Lung microvascular endothelial cell (primary cell): ENCODE data around the gene TMEM218. TPM values are rescaled to one million over a fixed set of nuclear protein-coding genes. Genes with fewer than 3 reads are reported as not detected.

Experiments used
- DNase-seq, 2 donors: peaks; one replicate each; pipeline versions ENCODE4 v3.0.0 to v3.0.0-alpha.2; 2010; ENCODE audit warnings: low read depth in 2 of 2
- total RNA-seq: library from RNA; depleted of rRNA; stranded (reverse); fragments of >200 nt; gene quantifications from 2 replicates; pipeline ENCODE4 v1.2.1, GENCODE V29; 2014

Gene TMEM218
- total RNA-seq, 1 donor from 2014 or later = 17.9 TPM

- DNase-seq = no peak
These were observed 18.0 kb upstream of the TMEM218 start for GRCh38 chr11:125129316-125129993.

DNA sequence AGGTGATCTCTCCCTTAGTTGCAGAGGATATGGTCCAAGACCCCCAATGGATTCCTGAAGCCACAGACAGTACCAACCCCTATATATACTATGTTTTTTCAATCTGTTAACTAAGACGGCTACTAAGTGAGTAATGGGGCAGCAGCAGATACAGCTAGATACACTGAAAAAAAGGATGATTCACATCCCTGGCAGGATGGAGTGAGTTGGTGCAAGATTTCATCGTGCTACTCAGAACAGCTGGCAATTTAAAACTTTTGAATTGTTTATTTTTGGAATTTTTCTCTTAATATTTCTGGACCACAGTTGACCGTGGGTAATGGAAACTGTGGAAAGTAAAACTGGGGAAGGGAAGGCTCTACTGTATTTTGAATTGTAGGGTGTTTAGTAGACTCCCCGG lies 17.0 kb upstream of the TMEM218 start:
- peak in 1 of 2 donors; percentile 18 for DNase-seq

GRCh38 chr11:125124618-125124992 lies 13.2 kb upstream of the TMEM218 start:
- DNase-seq = no peak

DNA sequence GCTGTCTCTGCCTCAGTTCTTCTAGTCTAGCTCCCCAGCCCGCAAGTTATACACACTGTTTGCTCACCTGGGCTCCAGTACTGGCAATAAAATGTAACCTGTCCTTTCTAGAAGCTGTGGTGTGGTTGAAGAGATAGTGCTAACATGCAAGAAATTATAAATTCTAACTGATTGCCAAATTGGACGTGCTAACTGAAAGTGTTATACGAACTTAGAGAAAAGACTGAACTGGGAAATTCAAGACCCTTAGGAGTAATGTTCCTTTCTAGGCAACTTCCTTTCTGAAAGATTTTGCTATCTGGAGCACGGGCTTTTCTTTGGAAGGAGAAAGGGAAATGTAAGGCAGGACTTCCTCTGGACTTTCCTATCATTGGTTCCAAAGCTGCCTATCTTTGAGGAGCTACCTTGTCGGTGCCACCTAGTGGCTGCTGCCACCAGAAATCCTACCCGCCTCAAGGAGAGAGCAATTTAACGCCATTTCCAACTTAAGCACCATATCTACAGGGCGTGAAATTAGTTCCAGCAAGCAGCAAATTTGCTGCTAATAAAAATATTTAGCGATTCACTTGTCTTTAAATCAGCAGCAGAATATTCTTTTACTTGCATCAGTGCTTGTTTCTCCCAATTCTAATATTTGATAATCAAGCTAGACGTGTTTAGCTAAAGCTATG lies 12.7 kb upstream of the TMEM218 start:
- DNase-seq = peak; percentile 37 to 72

DNA sequence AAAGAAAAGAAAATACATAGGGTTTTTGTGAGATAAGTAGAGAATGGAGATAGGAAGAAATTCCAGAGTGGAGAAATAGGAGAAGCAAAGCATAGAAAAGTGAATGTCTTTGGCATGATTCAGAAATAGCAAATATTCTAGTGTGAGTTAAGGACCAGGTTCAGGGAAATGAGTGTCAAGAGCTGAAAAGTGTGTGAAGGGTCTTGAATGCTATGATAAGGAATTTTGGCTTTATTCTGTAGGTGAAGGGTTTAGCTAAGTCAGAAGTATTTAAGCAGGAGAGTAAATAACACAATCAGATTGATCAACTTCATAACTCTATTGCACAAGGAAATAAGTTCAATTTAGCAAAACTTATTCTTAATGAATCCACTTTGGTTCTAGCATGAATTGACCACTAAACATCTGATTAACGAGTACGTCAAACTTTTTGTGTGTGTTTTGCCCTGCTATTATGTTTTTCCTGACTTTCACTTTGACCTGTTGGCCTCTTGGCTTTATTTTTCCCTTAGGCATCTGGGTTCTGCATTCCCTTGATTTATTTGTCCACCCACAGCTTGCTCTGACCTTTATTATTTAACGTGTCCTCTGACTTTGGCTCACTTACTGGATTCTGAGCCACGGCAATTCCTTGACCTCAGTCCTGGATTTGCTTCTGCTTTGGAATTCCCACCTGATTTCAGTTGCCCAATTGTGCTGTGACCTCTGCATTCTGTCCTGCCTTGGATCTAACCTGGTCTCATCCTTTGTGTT lies 11.9 kb upstream of the TMEM218 start:
- DNase-seq = no peak

- peak in 1 of 2 donors; percentile 25 for DNase-seq
These were observed 6.0 kb upstream of the TMEM218 start for GRCh38 chr11:125117429-125117828.

DNA sequence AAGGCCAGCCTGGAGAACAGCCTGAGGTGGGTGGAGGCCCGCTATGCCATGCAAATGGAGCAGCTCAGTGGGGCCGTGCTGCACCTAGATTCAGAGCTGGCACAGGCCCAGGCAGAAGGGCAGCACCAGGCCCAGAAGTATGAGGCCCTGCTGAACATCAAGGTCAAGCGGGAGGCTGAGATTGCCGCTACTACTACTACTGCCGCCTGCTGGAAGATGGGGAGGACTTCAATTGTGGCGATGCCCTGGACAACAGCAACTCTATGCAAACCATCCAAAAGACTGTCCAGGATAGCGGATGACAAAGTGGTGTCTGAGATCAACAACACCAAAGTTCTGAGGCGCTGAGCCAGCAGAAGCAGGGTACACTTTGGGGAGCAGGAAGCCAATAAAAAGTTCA lies 3.1 kb upstream of the TMEM218 start:
- peak; percentile 6 to 25 for DNase-seq

DNA sequence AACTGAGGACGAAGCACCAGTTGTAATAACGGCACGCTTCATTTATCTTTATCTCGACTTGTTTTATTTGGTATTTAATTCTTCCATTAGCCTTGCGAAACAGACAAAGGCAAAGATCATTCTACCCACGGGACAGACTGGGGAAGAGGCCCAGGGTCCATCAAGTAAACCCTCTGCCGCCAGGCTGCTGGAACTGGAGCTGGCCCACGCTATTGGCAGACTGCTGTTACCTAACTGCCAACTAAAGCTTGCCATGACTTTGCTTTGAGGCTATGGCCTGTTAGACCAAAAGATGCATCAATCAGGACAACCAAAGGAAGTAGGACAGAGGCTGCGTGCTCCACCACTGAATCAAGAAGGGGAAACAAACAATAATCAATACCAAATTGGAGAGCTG lies 780 bp upstream of the TMEM218 start:
- no peak for DNase-seq

DNA sequence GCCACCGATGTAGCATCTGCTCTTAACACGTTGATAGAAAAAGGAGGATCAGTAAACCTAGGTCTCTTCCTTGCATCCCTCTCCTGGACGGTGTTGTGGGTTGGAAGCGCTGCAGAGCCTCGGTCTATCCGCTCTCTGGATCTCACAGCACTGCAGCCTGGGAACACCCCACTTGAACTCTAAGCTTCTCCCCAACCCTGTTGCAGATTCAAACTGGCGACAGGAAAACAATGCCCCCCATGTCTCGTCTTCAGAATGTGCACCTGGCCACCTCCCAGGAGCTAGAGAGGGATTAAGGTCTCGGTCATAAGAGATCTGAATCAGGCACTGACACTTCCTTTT lies 454 bp downstream of the TMEM218 start:
- no peak for DNase-seq

GRCh38 chr11:125110506-125110905 lies 920 bp downstream of the TMEM218 start:
- no peak for DNase-seq

- DNase-seq = no peak
These were observed 3.0 kb downstream of the TMEM218 start for GRCh38 chr11:125108469-125108868.

DNA sequence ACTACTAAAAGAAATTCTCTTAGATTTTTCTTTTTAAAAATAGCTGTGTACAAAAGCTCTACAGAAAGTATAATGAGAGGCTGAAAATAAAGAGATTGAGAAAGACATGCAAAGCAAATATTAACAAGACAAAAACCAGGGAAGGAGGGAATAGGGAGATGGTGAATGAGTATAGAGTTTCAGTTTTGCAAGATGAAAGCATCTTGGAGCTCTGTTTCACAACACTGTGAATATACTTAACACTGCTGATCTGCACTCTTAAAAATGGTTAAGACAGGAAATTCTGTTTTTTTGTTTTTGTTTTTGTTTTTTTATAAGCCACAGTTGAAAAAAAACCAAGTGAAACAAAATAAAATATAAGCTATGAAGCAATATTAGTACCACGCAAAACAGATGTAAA lies 5.5 kb downstream of the TMEM218 start:
- DNase-seq = no peak

DNA sequence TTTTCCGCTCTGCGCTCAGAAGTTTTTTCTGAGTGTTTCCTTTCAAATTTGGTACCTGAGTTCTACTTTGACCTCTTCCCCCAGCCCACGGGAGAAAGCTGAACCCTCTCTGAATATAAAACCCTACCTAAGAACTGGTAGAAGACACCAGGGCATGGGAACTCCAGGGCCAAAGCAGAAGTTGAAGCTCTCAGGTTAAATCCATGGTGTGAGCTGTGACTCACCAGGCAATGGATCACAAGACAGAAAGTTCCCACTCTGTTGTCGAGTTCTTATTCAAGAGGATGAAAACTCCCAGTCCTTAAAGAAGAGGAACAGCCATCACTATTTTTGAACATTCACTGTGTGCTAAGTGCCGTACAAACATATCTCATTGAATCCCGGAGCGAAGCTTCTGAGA lies 8.9 kb downstream of the TMEM218 start:
- no peak for DNase-seq

- no peak for DNase-seq
These were observed 9.4 kb downstream of the TMEM218 start for GRCh38 chr11:125102025-125102424.

DNA sequence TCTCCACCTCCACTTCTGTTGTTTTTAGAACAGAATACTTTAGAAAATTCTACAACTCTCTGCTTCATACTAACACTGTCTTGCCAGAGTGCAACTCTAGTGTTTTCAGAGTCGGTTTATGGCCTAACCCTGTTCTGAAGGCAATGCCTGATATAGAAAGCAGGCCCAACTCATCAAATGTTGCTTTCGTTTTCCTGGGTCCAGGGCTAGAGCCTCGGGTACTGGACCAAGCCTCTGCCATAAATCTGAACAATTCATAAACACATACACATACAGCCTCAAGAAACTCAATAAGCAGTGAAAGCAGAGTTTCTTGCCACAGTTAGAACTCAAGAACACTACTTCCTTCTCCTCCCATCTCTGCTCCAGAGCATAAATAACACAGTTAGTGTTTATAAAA lies 9.8 kb downstream of the TMEM218 start:
- no peak for DNase-seq

DNA sequence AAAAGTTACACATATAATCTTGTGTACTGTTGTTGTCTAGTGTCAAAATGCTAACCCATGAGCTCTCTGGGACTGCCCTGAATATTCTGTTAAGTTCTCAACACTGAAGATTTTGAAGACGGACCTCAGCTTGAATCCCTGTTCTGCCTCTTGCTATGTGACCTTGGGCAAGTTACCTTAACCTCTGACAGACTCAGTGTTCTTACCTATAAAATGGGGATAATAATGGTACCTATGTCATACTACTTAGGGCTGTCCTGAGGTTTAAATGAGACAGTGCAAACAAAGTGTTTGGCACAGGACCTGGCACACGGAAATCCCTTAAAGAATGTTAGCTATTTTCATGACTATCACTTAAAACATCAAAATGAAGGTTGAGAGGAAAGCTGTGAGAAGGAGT lies 11.3 kb downstream of the TMEM218 start:
- no peak for DNase-seq

DNA sequence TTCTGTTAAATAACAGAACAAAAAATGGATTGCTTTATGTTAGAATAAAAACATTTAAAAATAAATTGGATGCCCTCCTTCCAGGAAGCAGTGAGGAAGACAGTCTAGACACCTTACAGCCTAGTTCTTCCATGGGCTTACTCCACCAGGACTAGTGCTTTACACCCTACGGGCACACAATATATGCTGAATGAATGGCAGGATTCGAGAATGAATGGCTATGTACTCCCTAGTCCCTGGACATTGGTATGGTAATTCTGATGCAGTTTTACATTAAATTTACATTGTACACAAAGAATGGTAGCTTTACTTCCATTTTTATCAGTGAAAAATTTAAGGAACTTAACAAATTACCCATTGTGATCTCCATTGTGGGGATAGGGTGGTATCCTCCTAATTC lies 16.7 kb downstream of the TMEM218 start:
- DNase-seq = no peak

- no peak for DNase-seq
These were observed 17.9 kb downstream of the TMEM218 start for GRCh38 chr11:125093502-125093901.

GRCh38 chr11:125092669-125093068 lies 18.8 kb downstream of the TMEM218 start:
- no peak for DNase-seq

- no peak for DNase-seq
These were observed 19.4 kb downstream of the TMEM218 start for GRCh38 chr11:125091877-125092664.

GRCh38 chr11:125091247-125091876 lies 20.1 kb downstream of the TMEM218 start:
- peak; percentile 72 to 77 for DNase-seq

DNA sequence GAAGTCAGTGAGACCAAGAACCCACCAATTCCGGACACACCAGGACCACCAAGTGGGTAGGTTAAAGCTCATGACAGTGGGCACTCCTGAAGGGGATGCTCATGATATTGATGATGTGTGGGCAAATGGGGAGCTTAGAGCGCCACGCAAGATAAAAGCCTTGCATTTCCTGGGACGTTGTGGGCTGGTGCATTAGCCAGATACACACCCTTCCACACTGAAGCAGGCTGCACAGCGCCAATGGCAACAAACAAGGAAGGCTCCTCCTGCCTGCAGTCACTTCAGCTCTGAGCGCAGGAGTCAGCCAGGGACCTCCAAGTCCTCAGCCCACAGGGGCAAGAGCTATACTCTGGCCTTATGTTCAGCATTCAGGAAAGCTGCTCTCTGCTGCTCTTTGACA lies 20.6 kb downstream of the TMEM218 start:
- no peak for DNase-seq
